Inflammatory macrophage treated with lipopolysaccharide for 1 hour (primary cell): ENCODE measurements around the gene DAPK1.

Experiments
- DNase-seq, 2 donors: peaks; one replicate each; pipeline ENCODE4 v3.0.0-alpha.2; 2020 to 2022

DAPK1 gene

GRCh38 chr9:87751423-87751822 is 253.8 kb downstream of the DAPK1 start:
- DNase-seq, result no peak

DNA sequence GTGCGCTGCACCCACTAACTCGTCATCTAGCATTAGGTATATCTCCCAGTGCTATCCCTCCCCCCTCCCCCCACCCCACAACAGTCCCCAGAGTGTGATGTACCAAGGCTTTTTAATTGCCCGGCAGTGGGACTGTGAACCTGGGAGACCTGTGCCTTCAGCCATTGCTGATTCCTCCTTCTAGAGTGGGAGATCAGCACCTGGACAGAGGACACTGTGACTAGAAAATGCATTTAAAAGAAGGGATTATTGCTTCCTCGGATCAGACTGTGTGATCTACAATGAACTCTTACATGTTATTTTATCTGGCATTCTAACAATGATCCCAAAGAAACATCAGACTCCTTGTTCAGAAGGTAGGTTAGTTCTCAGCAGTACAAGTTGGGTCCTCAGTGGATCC is 254.2 kb downstream of the DAPK1 start:
- no peak for DNase-seq

GRCh38 chr9:87753313-87753712 is 255.6 kb downstream of the DAPK1 start:
- DNase-seq, result no peak
